ENCODE measurements around the gene ARSG. TPM values are rescaled to one million over a fixed set of nuclear protein-coding genes. Genes with fewer than 3 reads are reported as not detected.

ARSG gene
- total RNA-seq, 1 donor from 2014 or later = 1.5 TPM

- TF ChIP-seq CTCF (conservative IDR thresholded peaks at IDR 0.05; ENCODE audit: low read depth, low read length) = no peak
- no peak for DNase-seq (ENCODE audit: low read depth)
- H3K4me3 ChIP-seq (ENCODE audit: low read depth, low read length) = no peak overlapping the region
These were observed 157.9 kb downstream of the ARSG start for GRCh38 chr17:68449021-68449739.

GRCh38 chr17:68450391-68450790, 159.1 kb downstream of the ARSG start:
- H3K4me3 ChIP-seq (ENCODE audit: low read depth, low read length) = no peak overlapping the region
- TF ChIP-seq CTCF (conservative IDR thresholded peaks at IDR 0.05; ENCODE audit: low read depth, low read length) = no peak
- DNase-seq (ENCODE audit: low read depth) = no peak

GRCh38 chr17:68450801-68451200, 159.5 kb downstream of the ARSG start:
- no peak overlapping the region for H3K4me3 ChIP-seq (ENCODE audit: low read depth, low read length)
- no peak for DNase-seq (ENCODE audit: low read depth)
- TF ChIP-seq CTCF (conservative IDR thresholded peaks at IDR 0.05; ENCODE audit: low read depth, low read length) = no peak

- DNase-seq (ENCODE audit: low read depth) = no peak
- TF ChIP-seq CTCF (conservative IDR thresholded peaks at IDR 0.05; ENCODE audit: low read depth, low read length) = no peak
- H3K4me3 ChIP-seq (ENCODE audit: low read depth, low read length) = no peak overlapping the region
These were observed 160.5 kb downstream of the ARSG start for GRCh38 chr17:68451670-68452354.

GRCh38 chr17:68452724-68453290, 161.5 kb downstream of the ARSG start:
- no peak overlapping the region for H3K4me3 ChIP-seq (ENCODE audit: low read depth, low read length)
- no peak for TF ChIP-seq CTCF (conservative IDR thresholded peaks at IDR 0.05; ENCODE audit: low read depth, low read length)

GRCh38 chr17:68453991-68454665, 162.8 kb downstream of the ARSG start:
- no peak overlapping the region for H3K4me3 ChIP-seq (ENCODE audit: low read depth, low read length)
- no peak for TF ChIP-seq CTCF (conservative IDR thresholded peaks at IDR 0.05; ENCODE audit: low read depth, low read length)
- no peak for DNase-seq (ENCODE audit: low read depth)

More at GRCh38 chr17:68452724-68453290, 161.5 kb downstream of the ARSG start:
- DNase-seq (ENCODE audit: low read depth) = no peak

Measured in epithelial cell of proximal tubule (primary cell).